HG03520 (cell line): Measurements from ENCODE around the gene MAGI1.
"Not testable (repeated sequence)": the region's sequence is repeated elsewhere in the genome, so short reads cannot be mapped to it uniquely, and the experiment has no call there.

Experiments
- ATAC-seq: cut with Tn5 transposase; IDR thresholded peaks from one replicate; pipeline ENCODE4 v1.9.1; 2021; ENCODE audit warnings: mild to moderate bottlenecking, moderate library complexity; ENCODE audit not compliant: unreplicated experiment

The MAGI1 gene

GRCh38 chr3:65578861-65579260 lies 459.9 kb downstream of the MAGI1 start:
- ATAC-seq: no peak

DNA sequence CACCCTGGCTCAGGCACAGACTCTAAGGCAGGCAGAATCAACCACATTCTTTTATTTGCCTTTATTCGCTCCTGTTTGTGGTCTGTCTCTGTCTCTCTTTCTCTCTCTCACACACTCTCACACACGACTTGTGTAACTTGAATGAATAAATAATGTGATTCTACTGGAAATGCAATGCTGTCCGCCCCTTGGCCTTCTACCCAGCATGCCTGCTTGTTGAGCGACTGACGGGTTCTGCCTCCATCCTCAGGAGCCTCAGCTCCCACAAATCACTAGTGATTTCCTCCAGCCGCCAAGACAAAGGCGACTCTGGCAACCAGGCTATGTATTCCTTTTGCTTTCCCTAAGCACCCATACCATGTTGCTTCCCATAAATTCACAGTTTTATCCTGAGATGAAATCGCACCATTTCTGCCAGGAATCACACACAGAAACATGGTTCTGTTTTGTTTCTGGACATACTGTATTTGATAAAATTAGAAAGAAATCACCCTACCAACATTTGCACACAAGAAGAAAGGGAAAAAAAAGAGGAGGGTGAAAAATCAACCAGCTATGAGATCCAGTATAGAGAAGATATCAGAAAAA lies 460.8 kb downstream of the MAGI1 start:
- ATAC-seq: no peak

DNA sequence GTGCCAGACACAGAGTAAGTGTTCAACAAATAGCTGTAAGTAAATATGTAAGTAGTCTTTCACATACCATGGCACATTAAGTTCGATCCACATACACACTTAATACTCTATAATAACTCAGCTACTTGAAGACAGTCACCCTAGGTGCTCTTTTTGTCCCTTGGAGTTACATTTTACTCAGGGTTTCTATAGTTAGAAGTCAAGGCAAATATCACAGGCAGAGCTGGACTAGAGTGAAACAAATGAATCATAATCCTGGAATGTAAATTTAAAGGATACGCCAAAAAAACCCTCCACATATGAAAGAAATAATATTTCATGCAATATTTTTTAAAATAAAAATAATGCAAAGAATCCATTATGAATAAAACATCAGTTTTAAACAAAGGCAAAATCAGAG lies 461.8 kb downstream of the MAGI1 start:
- ATAC-seq: no peak

- no peak for ATAC-seq
Measured at GRCh38 chr3:65576228-65576627, 462.5 kb downstream of the MAGI1 start.

- ATAC-seq: no peak
Measured at GRCh38 chr3:65575376-65575840, 463.3 kb downstream of the MAGI1 start.

DNA sequence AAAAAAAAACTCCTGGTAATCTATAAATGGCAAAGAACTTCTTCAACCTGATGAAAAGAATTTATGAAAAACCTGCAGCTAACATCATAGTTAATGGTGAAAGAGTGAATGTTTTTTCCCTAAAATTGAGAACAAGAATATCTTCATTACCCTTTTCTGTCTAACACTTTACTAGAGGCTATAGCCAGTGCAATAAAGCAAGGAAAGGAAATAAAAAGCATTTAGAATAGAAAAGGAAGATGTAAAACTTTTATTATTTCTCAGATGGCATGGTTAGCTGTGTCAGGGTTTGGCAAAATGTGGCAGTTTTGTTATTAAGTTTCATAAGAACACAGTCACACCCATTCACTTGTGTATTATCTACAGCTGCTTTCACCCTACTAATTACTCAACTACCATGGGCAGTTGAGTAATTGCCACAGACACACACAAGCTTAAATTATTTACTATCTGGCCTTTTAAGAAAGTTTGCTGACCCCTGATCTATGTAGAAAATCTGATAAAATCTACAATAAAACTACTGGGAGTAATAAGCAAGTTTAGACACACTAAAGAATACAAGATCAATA lies 465.1 kb downstream of the MAGI1 start:
- ATAC-seq: no peak

DNA sequence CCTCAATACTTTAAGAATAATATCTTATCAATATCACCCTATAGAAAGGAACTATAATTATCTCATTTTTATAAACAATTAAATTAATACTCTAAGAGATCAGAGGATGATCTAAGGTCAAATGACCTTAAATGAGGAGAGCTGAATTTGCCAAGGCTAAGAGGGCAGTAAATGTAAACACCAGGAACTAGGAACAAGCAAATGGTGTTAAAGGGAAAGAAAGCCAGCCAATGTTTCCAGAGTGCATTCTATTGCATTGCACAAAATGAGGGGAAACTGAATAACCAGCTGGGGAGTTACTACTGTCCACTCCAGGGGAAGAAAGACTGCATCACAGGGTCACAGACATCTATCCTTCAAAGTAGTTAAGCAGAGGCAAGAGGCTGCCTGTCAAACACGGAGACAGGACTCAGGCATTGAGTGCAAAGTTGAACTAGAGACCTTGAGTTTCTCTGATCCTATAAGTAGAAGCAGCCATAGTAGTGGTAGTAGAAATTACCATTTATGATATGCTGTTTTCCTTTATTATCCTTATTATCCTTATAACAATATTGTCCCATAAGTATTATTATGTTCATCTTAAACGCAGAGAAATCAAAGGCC lies 466.4 kb downstream of the MAGI1 start:
- no peak for ATAC-seq

- no peak for ATAC-seq
Measured at GRCh38 chr3:65569845-65570405, 468.8 kb downstream of the MAGI1 start.

- ATAC-seq: no peak
Measured at GRCh38 chr3:65569129-65569528, 469.6 kb downstream of the MAGI1 start.

DNA sequence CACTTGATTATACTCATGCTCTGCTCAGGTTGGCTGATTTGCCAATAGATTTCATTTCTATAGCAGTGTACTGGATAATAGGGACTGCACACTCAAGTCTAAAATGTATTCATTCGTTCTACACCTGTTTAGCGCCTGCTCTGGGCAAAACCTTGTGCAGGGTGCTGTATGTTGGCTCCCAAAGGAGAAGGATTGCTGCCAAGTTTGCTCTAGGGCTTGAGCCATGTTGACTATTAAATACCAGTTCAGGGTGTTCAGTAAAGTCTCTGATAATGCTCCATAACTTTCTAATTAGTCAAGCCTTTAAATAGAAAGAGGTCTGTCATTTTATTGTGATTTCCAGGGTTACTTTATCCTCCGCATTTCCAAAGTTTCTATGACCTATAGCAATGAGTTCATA lies 470.2 kb downstream of the MAGI1 start:
- ATAC-seq: no peak

GRCh38 chr3:65565744-65566143 lies 473.0 kb downstream of the MAGI1 start:
- ATAC-seq: not testable (repeated sequence)

DNA sequence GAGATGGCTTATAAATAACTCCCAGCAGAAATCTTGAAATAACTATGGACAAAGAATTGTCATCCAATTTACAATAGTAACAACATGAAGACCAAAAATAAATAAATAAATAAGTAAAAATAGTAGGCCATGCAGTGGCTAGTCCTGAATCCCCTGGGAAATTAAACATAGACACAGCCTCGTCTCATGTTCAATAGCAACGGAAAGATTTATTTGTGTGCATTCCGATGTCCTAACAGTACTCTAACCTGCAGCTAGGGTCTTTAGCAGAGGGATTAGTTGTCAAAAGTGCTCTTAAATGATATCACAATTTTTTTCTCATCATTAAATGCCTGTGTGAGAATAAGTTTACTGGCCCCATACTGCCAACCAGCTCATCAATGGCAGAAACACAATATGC lies 474.2 kb downstream of the MAGI1 start:
- no peak for ATAC-seq

GRCh38 chr3:65563861-65564260 lies 474.9 kb downstream of the MAGI1 start:
- no peak for ATAC-seq

- no peak for ATAC-seq
Measured at GRCh38 chr3:65562447-65562846, 476.3 kb downstream of the MAGI1 start.

- no peak for ATAC-seq
Measured at GRCh38 chr3:65561617-65562016, 477.1 kb downstream of the MAGI1 start.

- no peak for ATAC-seq
Measured at GRCh38 chr3:65560901-65561300, 477.8 kb downstream of the MAGI1 start.

DNA sequence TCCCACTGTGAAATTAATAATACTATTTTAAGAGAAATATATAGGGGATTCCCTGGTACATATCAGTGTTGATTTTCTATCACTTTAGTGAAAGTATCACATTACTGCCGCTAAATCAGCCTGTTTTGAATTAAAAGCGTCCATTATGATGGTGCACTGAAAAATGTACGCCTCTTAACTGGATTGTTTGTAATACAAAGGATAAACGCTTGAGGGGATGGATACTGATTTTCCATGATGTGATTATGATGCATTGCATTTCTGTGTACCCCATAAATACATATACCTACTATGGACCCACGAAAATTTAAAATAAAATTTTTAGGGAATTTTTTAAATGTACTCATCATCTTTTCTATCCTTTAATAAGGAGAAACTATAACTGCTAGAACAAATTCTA lies 478.6 kb downstream of the MAGI1 start:
- no peak for ATAC-seq

GRCh38 chr3:65559643-65560042 lies 479.1 kb downstream of the MAGI1 start:
- no peak for ATAC-seq

GRCh38 chr3:65558826-65559225 lies 479.9 kb downstream of the MAGI1 start:
- ATAC-seq: no peak

DNA sequence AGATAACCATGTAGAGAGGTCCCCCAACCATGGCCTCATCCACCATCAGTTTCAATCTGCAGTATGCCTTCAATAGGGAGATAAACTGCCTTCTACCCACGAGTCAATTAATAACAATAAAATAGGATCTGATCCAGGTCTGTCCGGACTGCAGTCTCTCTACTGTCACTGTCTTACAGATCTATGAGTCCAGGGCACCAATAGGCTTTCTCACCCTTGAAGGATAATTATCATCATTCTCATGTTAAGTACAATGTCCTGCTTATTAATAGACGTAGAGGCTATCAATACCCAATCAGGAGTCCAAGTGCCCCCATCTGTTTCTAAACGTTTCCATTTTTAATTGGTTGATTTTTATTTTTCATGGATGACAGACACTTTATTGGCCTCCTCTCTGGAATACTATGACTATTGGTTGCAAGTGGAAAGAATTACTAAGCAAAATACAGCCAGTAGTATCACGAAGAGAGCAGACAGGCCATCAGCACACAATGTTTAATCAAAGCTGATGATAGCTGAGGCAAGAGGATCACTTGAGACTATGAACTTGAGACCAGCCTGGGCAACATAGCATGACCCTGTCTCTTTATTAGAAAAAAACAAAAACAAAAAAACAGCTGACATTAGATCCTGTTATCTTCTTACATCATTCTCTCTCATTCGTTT lies 480.7 kb downstream of the MAGI1 start:
- ATAC-seq: no peak

DNA sequence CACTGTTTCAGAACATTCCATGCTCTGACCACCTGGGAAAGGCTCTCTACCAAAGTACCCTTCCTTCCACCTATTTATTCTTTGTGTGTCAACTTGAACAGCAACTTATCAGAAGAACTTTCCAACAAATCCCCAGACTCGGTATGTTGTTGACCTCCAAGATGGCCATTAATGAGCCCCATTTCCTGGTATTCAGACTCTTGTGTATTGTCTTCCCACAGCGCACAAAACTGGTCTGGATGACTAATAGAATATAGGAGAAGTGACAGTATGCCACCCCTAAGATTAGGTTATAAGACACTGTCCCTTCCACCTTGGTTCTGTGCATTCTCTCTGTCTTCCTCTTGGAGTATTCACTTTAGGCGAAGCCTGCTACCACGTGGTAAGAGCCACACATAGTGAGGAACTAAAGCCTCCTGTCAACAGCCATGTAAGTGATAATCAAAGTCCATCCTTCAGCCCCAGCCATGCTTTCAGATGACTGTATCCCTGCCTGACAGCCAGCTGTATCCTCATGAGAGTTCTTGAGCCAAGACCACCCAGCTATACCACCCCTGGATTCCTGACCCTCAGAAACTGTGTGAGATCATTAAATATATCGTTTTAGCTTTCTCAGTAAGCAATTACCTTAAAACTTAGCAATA lies 481.7 kb downstream of the MAGI1 start:
- ATAC-seq: no peak
